GM12801 (cell line): Measurements from ENCODE around the gene VIPR1.

Source experiments
- TF ChIP-seq, protein P1 (sequence below): IDR thresholded peaks from one replicate; pipeline ENCODE4 v1.5.1; 2011; ENCODE audit warnings: control low read depth; ENCODE audit not compliant: insufficient read length; ENCODE audit errors: extremely low read depth

VIPR1 gene

DNA sequence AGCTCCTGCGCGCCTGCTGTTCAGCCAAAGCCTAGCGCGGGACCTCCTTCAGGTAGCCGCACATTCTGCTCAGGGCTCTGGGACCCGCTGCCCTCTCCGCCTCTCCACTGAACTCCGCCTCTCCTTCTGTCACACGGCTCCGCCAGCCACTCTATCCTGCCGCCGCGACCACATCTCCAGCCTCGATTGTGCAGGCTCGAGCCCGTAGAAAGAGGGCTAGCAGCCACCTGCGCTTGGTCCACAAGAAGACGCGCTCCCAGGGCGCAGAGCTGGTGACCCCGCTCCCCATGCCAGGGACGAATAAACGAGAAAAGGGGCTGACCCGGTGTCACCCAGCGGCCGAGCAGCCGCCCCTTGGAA lies 1.1 kb upstream of the VIPR1 start:
- TF ChIP-seq, protein P1, sequence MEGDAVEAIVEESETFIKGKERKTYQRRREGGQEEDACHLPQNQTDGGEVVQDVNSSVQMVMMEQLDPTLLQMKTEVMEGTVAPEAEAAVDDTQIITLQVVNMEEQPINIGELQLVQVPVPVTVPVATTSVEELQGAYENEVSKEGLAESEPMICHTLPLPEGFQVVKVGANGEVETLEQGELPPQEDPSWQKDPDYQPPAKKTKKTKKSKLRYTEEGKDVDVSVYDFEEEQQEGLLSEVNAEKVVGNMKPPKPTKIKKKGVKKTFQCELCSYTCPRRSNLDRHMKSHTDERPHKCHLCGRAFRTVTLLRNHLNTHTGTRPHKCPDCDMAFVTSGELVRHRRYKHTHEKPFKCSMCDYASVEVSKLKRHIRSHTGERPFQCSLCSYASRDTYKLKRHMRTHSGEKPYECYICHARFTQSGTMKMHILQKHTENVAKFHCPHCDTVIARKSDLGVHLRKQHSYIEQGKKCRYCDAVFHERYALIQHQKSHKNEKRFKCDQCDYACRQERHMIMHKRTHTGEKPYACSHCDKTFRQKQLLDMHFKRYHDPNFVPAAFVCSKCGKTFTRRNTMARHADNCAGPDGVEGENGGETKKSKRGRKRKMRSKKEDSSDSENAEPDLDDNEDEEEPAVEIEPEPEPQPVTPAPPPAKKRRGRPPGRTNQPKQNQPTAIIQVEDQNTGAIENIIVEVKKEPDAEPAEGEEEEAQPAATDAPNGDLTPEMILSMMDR, result no peak

DNA sequence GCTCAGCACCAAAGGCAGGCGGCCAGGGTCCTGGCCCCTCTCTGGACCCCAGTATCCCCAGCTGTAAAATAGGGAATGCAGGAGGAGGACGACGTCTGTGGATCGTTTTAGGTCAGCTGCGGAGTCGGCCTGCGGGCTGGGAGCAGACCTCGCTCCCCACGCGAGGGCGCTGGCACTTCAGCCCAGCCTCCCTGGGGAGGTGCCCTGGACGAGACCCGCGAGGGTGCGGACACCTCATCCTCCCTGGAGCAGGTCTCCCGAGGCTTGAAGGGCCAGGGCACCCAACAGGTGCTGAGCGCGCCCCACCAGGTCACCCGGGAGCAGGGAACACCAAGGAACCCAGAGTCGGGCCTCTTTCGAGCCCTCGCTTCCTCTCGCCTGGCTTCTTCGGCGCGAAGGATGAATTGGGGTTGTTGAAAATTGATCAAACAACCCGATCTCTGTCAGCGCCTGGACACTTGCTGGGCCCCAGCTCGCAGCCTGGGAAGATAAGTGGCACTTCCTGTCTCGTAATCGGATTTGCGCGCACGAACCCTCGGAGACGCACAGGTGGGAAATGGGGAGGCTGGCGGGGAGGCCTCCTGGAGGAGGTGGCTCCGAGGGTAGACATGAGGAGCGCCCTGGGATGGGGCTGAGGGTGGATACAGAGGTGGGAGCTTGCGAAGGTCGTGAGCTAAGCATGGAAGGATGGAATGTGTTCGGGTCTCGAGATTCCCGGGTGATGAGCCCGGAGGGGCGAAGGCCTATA lies 588 bp upstream of the VIPR1 start:
- TF ChIP-seq, protein P1, result no peak

DNA sequence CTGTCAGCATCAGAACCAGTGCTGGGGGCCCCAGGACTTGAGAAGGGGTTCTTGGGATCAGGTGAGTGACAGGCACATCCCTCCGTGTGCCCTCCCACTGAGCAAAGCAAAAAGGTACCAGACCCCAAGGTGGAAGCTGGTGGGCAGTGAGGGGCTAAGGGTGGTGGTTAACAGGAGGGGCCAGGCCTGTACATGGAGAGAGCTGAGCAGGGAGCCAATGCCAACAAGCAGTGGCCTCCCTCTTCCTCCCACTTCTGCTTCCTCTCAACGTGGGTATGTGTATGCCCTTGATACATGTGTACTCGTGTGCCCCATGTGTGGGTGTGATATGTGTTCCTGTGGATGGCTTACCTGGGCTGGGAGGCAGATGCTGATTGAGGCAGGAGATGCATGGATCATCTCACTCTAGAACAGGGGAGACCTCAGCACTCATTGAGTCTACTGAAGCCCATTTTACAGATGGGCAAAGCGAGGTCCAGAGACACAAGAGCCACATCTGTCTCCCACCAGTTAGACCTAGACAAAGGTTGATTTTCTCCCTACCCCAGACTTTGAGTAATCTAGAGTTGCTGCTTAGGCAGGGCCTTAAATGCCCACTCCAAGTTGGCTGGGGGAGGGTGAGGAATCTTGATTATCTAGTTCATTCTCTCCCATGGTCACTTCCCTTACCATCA lies 945 bp downstream of the VIPR1 start:
- TF ChIP-seq, protein P1, result no peak

DNA sequence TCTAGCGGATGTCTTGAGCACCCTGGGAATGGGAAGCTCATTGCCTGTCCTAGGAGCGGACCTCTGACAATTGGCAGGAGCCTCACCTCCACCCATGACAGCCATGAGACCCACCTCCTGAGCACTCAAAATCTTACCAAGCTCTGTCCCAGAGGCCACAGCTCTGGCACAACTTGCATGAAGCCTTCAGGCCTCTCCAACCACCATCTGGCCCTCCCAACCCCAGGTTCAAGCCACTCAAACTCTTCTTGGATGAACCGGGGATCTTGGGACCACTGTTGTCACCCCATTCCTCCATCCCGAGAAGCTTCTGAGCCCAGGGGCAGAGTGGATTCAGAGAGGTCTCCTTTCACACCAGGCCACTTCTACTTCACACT lies 1.5 kb downstream of the VIPR1 start:
- TF ChIP-seq, protein P1, result no peak

DNA sequence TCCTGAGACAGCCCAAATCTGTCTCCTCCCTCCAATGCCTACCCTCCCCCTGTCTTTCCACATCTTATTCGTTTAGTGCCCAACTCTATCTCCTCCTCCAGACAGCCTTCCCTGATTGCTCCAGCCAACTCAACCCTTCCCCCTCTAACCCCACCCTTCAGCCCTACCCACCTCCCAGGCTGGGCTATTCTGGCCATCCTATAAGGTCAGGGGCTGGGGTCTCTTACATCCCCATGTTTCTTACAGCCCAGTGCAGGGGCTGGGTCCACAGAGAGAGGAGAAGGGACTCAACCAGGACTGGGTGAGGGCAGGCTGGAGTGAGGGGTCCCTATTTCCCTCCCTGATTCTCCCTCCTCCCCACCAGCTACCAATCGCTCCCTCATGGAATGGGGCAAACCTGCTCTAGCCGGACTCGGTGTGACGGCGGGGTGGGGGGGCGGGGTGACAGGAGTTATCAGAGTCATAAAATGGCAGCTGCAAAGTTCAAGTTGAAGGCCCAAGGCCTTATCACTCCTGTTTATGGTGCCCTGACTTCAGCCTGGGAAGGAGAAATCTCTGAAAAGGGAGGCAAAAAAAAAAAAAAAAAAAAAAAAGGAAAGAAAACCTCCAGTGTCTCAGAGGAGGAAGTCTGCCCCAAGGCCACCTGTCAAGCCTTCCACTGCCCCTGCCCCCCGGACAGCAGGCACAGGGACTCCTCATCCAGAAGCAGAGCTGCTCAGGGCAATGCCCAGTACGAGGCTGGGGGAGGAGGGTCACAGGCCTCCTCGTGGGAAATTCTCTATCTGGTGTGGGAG lies 2.1 kb downstream of the VIPR1 start:
- TF ChIP-seq, protein P1, result no peak

DNA sequence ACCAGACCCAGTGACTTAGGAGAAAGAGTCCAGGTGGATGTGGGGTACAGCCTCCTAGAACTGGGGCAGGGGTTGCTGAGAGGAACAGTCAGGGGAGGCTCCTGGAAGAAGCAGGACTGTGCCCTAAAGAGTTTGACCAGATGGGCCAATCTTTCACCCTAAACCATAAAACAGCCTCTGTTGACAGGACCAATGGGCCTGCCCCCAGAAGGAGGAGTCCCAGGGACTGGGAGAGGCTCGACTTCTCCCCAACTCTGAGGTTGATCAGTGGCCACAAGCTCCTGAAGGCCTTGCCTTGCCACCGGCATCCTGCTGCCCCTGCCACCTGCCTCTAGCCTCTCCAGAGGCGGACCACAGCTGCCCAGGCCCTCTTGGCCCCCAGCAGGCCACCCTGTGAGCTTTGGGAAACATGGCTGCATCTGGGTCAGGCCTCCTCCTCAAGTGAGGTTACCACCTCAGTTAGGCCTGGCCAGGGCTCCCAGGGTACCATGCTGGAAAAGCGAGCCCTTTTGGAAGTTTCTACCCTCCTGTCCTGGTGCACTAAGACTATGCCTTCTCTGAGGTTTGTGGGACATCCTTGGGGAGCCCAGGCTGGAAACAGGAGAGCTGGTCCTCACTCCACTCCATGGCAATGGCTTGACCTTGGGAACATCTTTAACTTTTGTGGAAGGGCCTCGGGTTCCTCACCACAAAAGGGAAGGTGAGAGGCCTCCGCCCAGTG lies 2.8 kb downstream of the VIPR1 start:
- TF ChIP-seq, protein P1, result no peak
